ENCODE results near the gene DNM3.

DNA sequence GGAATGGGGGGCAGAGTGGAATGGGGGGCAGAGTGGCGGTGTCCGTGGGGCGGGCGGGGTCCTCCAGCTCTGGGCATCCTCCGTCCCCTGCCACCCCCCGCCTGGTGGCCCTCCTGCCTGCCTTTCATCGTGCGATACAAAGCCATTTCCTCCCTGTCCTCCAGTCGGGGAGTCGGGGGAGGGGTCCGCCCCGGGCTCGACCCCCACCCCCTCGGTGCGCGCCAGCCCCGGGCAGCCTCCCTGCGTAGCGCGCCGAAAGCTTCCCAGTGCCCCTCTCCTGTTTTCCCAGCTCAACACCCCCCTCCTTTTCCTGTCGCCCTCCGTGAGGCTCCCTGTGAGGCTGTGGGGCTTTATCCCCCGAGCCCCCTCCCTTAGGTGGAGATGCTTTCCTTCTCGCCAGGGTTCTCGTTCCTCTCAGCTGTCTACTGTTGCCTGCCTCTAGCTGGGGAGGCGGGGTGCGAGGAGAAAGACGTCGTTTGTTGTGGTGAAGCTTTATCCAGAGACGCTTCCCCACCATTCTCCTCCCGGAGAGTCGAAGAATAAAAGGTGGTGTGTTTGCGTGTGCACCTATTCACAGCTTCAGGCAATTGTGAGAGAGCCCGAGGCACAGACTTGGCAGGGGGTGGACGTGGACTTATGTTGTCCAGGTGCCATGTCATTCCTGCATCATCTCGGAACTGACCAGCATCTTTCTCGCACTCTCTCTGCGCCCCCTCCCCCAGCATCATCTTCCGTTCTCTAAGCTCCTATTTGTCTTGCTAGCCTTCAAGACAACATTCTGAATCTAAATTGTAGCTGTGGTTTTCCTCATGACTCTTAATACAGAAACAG, 848 bp downstream of the DNM3 start:
- TF ChIP-seq, protein P1, sequence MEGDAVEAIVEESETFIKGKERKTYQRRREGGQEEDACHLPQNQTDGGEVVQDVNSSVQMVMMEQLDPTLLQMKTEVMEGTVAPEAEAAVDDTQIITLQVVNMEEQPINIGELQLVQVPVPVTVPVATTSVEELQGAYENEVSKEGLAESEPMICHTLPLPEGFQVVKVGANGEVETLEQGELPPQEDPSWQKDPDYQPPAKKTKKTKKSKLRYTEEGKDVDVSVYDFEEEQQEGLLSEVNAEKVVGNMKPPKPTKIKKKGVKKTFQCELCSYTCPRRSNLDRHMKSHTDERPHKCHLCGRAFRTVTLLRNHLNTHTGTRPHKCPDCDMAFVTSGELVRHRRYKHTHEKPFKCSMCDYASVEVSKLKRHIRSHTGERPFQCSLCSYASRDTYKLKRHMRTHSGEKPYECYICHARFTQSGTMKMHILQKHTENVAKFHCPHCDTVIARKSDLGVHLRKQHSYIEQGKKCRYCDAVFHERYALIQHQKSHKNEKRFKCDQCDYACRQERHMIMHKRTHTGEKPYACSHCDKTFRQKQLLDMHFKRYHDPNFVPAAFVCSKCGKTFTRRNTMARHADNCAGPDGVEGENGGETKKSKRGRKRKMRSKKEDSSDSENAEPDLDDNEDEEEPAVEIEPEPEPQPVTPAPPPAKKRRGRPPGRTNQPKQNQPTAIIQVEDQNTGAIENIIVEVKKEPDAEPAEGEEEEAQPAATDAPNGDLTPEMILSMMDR (IDR thresholded peaks at IDR 0.05; ENCODE audit: insufficient read depth, low read length, poor library complexity, severe bottlenecking), result no peak
- TF ChIP-seq EZH2phosphoT487 (conservative IDR thresholded peaks at IDR 0.05; ENCODE audit: low read length), result no peak
